Testis (tissue), 2 donors: Measurements from ENCODE around the gene PRRT1B.

Source experiments
- POLR2A ChIP-seq: fragments of 450-650 bp; IDR thresholded peaks from one replicate; pipeline ENCODE4 v1.6.1; 2017; ENCODE audit warnings: antibody characterized with exemption, mild to moderate bottlenecking, moderate library complexity
- TF ChIP-seq, protein P1 (sequence below), 3 experiments: fragments of 450-650 bp in 2 of 3; fragments of 200-600 bp in 1 of 3; sonication (generic) in 1 of 3; IDR thresholded peaks; one replicate each; pipeline ENCODE4 v1.5.1; 2016 to 2019; ENCODE audit warnings: antibody characterized with exemption in 3 of 3, mild to moderate bottlenecking in 2 of 3, moderate library complexity in 1 of 3

DNA sequence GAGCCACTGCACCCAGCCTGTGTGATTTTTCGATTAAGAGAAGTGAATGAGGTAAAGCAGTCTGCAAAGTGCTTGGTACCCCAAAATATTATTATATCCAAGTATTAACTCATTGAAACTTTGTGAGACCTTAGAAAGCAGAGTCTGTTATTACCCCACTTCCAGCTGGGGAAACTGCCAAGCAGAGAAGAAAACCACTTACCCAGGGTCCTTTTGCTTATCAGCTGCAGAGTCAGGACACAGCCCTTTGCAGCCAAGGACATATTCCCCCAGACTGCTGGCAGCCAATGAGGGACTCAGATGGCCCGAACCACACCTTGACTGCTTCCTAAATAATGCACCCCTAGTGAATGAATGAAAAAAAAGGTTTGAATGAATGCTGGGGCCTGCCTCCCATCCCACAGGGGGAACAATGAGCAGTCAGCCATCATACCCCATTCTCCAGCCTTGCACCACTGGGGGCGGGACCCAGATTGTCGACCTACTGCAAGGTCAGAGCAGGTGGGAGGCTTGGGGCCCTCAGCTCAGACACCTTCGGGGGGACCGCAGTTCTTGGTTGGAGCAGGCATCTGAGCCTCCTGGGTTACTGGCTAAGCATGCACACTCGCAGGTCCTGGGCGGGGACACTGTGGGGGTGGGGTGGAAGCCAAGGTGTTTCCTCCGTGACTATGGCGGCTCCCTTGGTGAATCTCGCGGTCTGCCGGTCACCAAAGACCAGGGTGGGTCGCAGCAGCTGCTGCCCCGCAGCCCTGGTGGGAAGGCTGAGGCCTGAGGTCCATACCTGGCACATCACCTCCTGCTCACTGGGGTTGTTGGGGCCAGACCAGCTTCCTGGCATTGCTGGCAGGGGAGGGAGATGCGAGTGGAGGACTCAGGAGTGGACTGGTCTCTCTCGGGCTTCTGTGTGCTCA, 29.7 kb downstream of the PRRT1B start:
- TF ChIP-seq, protein P1, sequence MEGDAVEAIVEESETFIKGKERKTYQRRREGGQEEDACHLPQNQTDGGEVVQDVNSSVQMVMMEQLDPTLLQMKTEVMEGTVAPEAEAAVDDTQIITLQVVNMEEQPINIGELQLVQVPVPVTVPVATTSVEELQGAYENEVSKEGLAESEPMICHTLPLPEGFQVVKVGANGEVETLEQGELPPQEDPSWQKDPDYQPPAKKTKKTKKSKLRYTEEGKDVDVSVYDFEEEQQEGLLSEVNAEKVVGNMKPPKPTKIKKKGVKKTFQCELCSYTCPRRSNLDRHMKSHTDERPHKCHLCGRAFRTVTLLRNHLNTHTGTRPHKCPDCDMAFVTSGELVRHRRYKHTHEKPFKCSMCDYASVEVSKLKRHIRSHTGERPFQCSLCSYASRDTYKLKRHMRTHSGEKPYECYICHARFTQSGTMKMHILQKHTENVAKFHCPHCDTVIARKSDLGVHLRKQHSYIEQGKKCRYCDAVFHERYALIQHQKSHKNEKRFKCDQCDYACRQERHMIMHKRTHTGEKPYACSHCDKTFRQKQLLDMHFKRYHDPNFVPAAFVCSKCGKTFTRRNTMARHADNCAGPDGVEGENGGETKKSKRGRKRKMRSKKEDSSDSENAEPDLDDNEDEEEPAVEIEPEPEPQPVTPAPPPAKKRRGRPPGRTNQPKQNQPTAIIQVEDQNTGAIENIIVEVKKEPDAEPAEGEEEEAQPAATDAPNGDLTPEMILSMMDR (IDR thresholded peaks at IDR 0.05): no peak
- TF ChIP-seq POLR2A: no peak
